GM12875 (cell line): ENCODE measurements around the gene PRMT2.
"Not testable (repeated sequence)": the region's sequence is repeated elsewhere in the genome, so short reads cannot be mapped to it uniquely, and the experiment has no call there.

Experiments
- H3K4me3 ChIP-seq: one replicate; pipeline ENCODE4 v1.5.1; 2011; ENCODE audit warnings: low read depth, low read length, control low read depth
- CTCF ChIP-seq: IDR thresholded peaks from 2 replicates; pipeline ENCODE4 v1.5.1; 2011; ENCODE audit warnings: low read depth, mild to moderate bottlenecking, control low read depth, inconsistent platforms, low read length, moderate library complexity, borderline replicate concordance; ENCODE audit not compliant: insufficient read depth

Gene PRMT2

GRCh38 chr21:46668381-46668780 is 32.9 kb downstream of the PRMT2 start:
- H3K4me3 ChIP-seq, result no peak overlapping the region
- no peak for TF ChIP-seq CTCF

GRCh38 chr21:46668904-46669303 is 33.4 kb downstream of the PRMT2 start:
- H3K4me3 ChIP-seq, result not testable (repeated sequence)

GRCh38 chr21:46674430-46675007 is 39.0 kb downstream of the PRMT2 start:
- H3K4me3 ChIP-seq, result no peak overlapping the region
- no peak for TF ChIP-seq CTCF

- TF ChIP-seq CTCF, result no peak
- H3K4me3 ChIP-seq, result no peak overlapping the region
Observed at GRCh38 chr21:46675595-46676280, 40.3 kb downstream of the PRMT2 start.

GRCh38 chr21:46676542-46676941 is 41.1 kb downstream of the PRMT2 start:
- H3K4me3 ChIP-seq, result not testable (repeated sequence)

- not testable (repeated sequence) for H3K4me3 ChIP-seq
Observed at GRCh38 chr21:46681593-46681992, 46.1 kb downstream of the PRMT2 start.

- not testable (repeated sequence) for H3K4me3 ChIP-seq
Observed at GRCh38 chr21:46698652-46699051, 63.2 kb downstream of the PRMT2 start.

GRCh38 chr21:46699104-46699503 is 63.6 kb downstream of the PRMT2 start:
- not testable (repeated sequence) for H3K4me3 ChIP-seq
